HG03342 (cell line): Measurements from ENCODE around the gene PPP2R3C.
"Not testable (repeated sequence)": the region's sequence is repeated elsewhere in the genome, so short reads cannot be mapped to it uniquely, and the experiment has no call there.

Source experiments
- ATAC-seq: cut with Tn5 transposase; IDR thresholded peaks from one replicate; pipeline ENCODE4 v1.9.1; 2021; ENCODE audit warnings: mild to moderate bottlenecking, moderate library complexity; ENCODE audit not compliant: unreplicated experiment

The PPP2R3C gene

GRCh38 chr14:35065731-35066130 is 56.1 kb downstream of the PPP2R3C start:
- not testable (repeated sequence) for ATAC-seq

GRCh38 chr14:35061113-35061791 is 60.5 kb downstream of the PPP2R3C start:
- not testable (repeated sequence) for ATAC-seq

- ATAC-seq = no peak
Measured at GRCh38 chr14:35052637-35053036, 69.2 kb downstream of the PPP2R3C start.

- ATAC-seq = no peak
Measured at GRCh38 chr14:35051796-35052195, 70.0 kb downstream of the PPP2R3C start.

- no peak for ATAC-seq
Measured at GRCh38 chr14:35050652-35051051, 71.1 kb downstream of the PPP2R3C start.

GRCh38 chr14:35047976-35048513 is 73.7 kb downstream of the PPP2R3C start:
- ATAC-seq = no peak

- peak; percentile 21 for ATAC-seq
Measured at GRCh38 chr14:35046751-35047536, 74.8 kb downstream of the PPP2R3C start.

- peak; percentile 93 for ATAC-seq
Measured at GRCh38 chr14:35046048-35046750, 75.6 kb downstream of the PPP2R3C start, which contains the start of gene FAM177A1. TSS of gene FAM177A1 (plus strand) at chr14:35046272. CDS start at chr14:35046464, 192 bp downstream.

GRCh38 chr14:35045798-35046047 is 76.1 kb downstream of the PPP2R3C start:
- ATAC-seq = peak; percentile 0

- no peak for ATAC-seq
Measured at GRCh38 chr14:35044939-35045797, 76.6 kb downstream of the PPP2R3C start.

GRCh38 chr14:35043046-35043445 is 78.7 kb downstream of the PPP2R3C start:
- ATAC-seq = no peak

- ATAC-seq = no peak
Measured at GRCh38 chr14:35042632-35043031, 79.2 kb downstream of the PPP2R3C start.

- ATAC-seq = not testable (repeated sequence)
Measured at GRCh38 chr14:35038312-35038711, 83.5 kb downstream of the PPP2R3C start.
